GM12874 (cell line): ENCODE results near the gene DNPEP.

Source experiments
- CTCF ChIP-seq: IDR thresholded peaks from 2 replicates; pipeline ENCODE4 v1.5.1; 2011; ENCODE audit warnings: low read depth, mild to moderate bottlenecking, control low read depth, low read length, moderate library complexity; ENCODE audit not compliant: insufficient read depth

Gene DNPEP

GRCh38 chr2:219384859-219385258, 2.9 kb downstream of the DNPEP start:
- no peak for TF ChIP-seq CTCF

GRCh38 chr2:219384083-219384713, 3.5 kb downstream of the DNPEP start:
- TF ChIP-seq CTCF, result no peak

GRCh38 chr2:219381448-219381847, 6.3 kb downstream of the DNPEP start:
- TF ChIP-seq CTCF, result no peak

GRCh38 chr2:219380926-219381325, 6.8 kb downstream of the DNPEP start:
- TF ChIP-seq CTCF, result no peak

- TF ChIP-seq CTCF, result no peak
Observed at GRCh38 chr2:219378163-219378851, 9.4 kb downstream of the DNPEP start.

- TF ChIP-seq CTCF, result no peak
Observed at GRCh38 chr2:219369447-219369861, 18.3 kb downstream of the DNPEP start.

- no peak for TF ChIP-seq CTCF
Observed at GRCh38 chr2:219368690-219369191, 19.0 kb downstream of the DNPEP start.
